CD4-positive, CD25-positive, alpha-beta regulatory T cell (primary cell): ENCODE measurements around the gene ELF2. TPM values are rescaled to one million over a fixed set of nuclear protein-coding genes. Genes with fewer than 3 reads are reported as not detected.
"Not testable (repeated sequence)": the region's sequence is repeated elsewhere in the genome, so short reads cannot be mapped to it uniquely, and the experiment has no call there.

ENCODE experiments used
- ATAC-seq, 2 donors: fragments of 150-1000 bp; cut with Tn5 transposase; one replicate each; pipeline ENCODE4 v1.10.0; 2021; ENCODE audit warnings: low read depth in 2 of 2, moderate number of reproducible peaks in 2 of 2, moderate library complexity in 1 of 2
- DNase-seq, 3 donors: peaks; one replicate each; pipeline versions ENCODE4 v3.0.0 to v3.0.0-alpha.2; 2012 to 2022; ENCODE audit warnings: mixed read lengths in 1 of 3
- H3K27ac ChIP-seq: one replicate; pipeline ENCODE4 v1.7.0; 2013; ENCODE audit warnings: mild to moderate bottlenecking, low read length; ENCODE audit not compliant: insufficient read depth, poor library complexity, severe bottlenecking
- H3K27me3 ChIP-seq: one replicate; pipeline ENCODE4 v1.7.0; 2013; ENCODE audit warnings: low read length; ENCODE audit not compliant: control insufficient read depth, insufficient read depth
- H3K36me3 ChIP-seq: one replicate; pipeline ENCODE4 v1.7.0; 2013; ENCODE audit warnings: mild to moderate bottlenecking, low read length, moderate library complexity; ENCODE audit not compliant: control insufficient read depth, insufficient read depth
- H3K4me1 ChIP-seq: 2 replicates; pipeline ENCODE4 v1.7.0; 2013; ENCODE audit warnings: mild to moderate bottlenecking, low read length; ENCODE audit not compliant: insufficient read depth, control insufficient read depth, poor library complexity, severe bottlenecking
- H3K4me3 ChIP-seq: one replicate; pipeline ENCODE4 v1.7.0; 2013; ENCODE audit warnings: low read depth, mild to moderate bottlenecking, low read length, moderate library complexity
- H3K9me3 ChIP-seq, 2 experiments: 1 replicate in 1 of 2; 2 replicates in 1 of 2; pipeline ENCODE4 v1.7.0; 2013; ENCODE audit warnings: low read length in 2 of 2, mild to moderate bottlenecking in 1 of 2, moderate library complexity in 1 of 2; ENCODE audit not compliant: control insufficient read depth in 2 of 2
- H3K27ac Mint-ChIP-seq, 3 donors: one replicate each; pipeline ENCODE4 v1.8.0; 2020 to 2022; ENCODE audit warnings: mild to moderate bottlenecking in 3 of 3, mixed read lengths in 3 of 3, moderate library complexity in 2 of 3
- H3K27me3 Mint-ChIP-seq: one replicate; pipeline ENCODE4 v1.8.0; 2022; ENCODE audit warnings: mild to moderate bottlenecking, mixed read lengths
- H3K36me3 Mint-ChIP-seq: one replicate; pipeline ENCODE4 v1.8.0; 2020; ENCODE audit warnings: mixed read lengths
- H3K4me1 Mint-ChIP-seq, 4 donors: one replicate each; pipeline ENCODE4 v1.8.0; 2020 to 2022; ENCODE audit warnings: mixed read lengths in 4 of 4, mild to moderate bottlenecking in 1 of 4
- H3K4me3 Mint-ChIP-seq, 4 donors: one replicate each; pipeline ENCODE4 v1.8.0; 2020 to 2022; ENCODE audit warnings: mild to moderate bottlenecking in 4 of 4, mixed read lengths in 4 of 4, moderate library complexity in 3 of 4
- H3K9me3 Mint-ChIP-seq, 7 donors: one replicate each; pipeline ENCODE4 v1.8.0; 2020 to 2022; ENCODE audit warnings: mixed read lengths in 7 of 7, mild to moderate bottlenecking in 3 of 7, moderate library complexity in 2 of 7
- polyA plus RNA-seq, 4 donors: library from polyadenylated mRNA; unstranded; fragments of 300-500 nt; fragmentation: Illumina TruSeq; gene quantifications; one replicate each; pipeline ENCODE4 v1.2.3, GENCODE V29; 2021
- total RNA-seq: library from RNA; stranded (reverse); gene quantifications from one replicate; pipeline ENCODE4 v1.2.3, GENCODE V29; 2022

ELF2 gene
- total and polyA plus RNA-seq, 5 donors from 2014 or later: 27.7 to 75.0 (median 32.9) TPM

- H3K27me3 Mint-ChIP-seq: peaks cover 5% of the 10 kb centered on the region
- no peaks in the 10 kb centered on the region for H3K36me3 Mint-ChIP-seq
- Histone ChIP-seq H3K27me3 (peaks cover 3% of the 10 kb centered on the region), H3K4me3 (no peak overlapping the region), H3K9me3 (no peaks in the 10 kb centered on the region), H3K27ac (no peak overlapping the region), H3K36me3 (no peaks in the 10 kb centered on the region), H3K4me1 (no peaks in the 10 kb centered on the region)
- peaks cover 0 to 4% (median 0%) of the 10 kb centered on the region in 7 donors for H3K9me3 Mint-ChIP-seq
- ATAC-seq (no peak), DNase-seq (no peak)
- H3K4me1 Mint-ChIP-seq: no peaks in the 10 kb centered on the region
- no peak overlapping the region for H3K27ac Mint-ChIP-seq
- H3K4me3 Mint-ChIP-seq: no peak overlapping the region
Measured at GRCh38 chr4:139200102-139200501, 23.1 kb upstream of the ELF2 start.

- not testable (repeated sequence) for ATAC-seq, H3K4me3 ChIP-seq, H3K27me3 ChIP-seq, H3K36me3 Mint-ChIP-seq, H3K4me1 ChIP-seq, H3K27me3 Mint-ChIP-seq, H3K9me3 Mint-ChIP-seq, H3K4me1 Mint-ChIP-seq, H3K9me3 ChIP-seq, H3K27ac Mint-ChIP-seq, DNase-seq, H3K36me3 ChIP-seq, H3K4me3 Mint-ChIP-seq, H3K27ac ChIP-seq
Measured at GRCh38 chr4:139197214-139197613, 20.2 kb upstream of the ELF2 start.

- Mint-ChIP-seq H3K27ac (no peak overlapping the region), H3K4me3 (no peak overlapping the region), H3K27me3 (peaks cover 5% of the 10 kb centered on the region), H3K4me1 (peaks cover 0 to 4% (median 0%) of the 10 kb centered on the region in 4 donors), H3K36me3 (no peaks in the 10 kb centered on the region), H3K9me3 (peaks cover 0 to 4% (median 0%) of the 10 kb centered on the region in 7 donors)
- Histone ChIP-seq H3K27me3 (peaks cover 3% of the 10 kb centered on the region), H3K4me3 (no peak overlapping the region), H3K36me3 (no peaks in the 10 kb centered on the region), H3K9me3 (no peaks in the 10 kb centered on the region), H3K4me1 (no peaks in the 10 kb centered on the region), H3K27ac (no peak overlapping the region)
- DNase-seq: no peak
- no peak for ATAC-seq
Measured at GRCh38 chr4:139196462-139196861, 19.4 kb upstream of the ELF2 start.

- H3K27ac Mint-ChIP-seq: no peak overlapping the region
Measured at GRCh38 chr4:139191373-139191772, 14.4 kb upstream of the ELF2 start.

GRCh38 chr4:139189972-139190371 is 13.0 kb upstream of the ELF2 start:
- Histone ChIP-seq H3K36me3 (no peaks in the 10 kb centered on the region), H3K4me1 (no peaks in the 10 kb centered on the region), H3K4me3 (no peak overlapping the region), H3K27me3 (no peaks in the 10 kb centered on the region), H3K27ac (no peak overlapping the region), H3K9me3 (no peaks in the 10 kb centered on the region)
- Mint-ChIP-seq H3K9me3 (no peaks in the 10 kb centered on the region), H3K36me3 (no peaks in the 10 kb centered on the region), H3K27me3 (peaks cover 19% of the 10 kb centered on the region), H3K4me1 (peaks cover 0 to 4% (median 0%) of the 10 kb centered on the region in 4 donors), H3K4me3 (no peak overlapping the region), H3K27ac (no peak overlapping the region)
- DNase-seq: no peak
- ATAC-seq: no peak

More at GRCh38 chr4:139191373-139191772, 14.4 kb upstream of the ELF2 start:
- Histone ChIP-seq H3K36me3 (no peaks in the 10 kb centered on the region), H3K9me3 (no peaks in the 10 kb centered on the region), H3K27me3 (peaks cover 2% of the 10 kb centered on the region), H3K4me3 (no peak overlapping the region), H3K4me1 (no peaks in the 10 kb centered on the region), H3K27ac (no peak overlapping the region)
- peaks cover 0 to 4% (median 0%) of the 10 kb centered on the region in 4 donors for H3K4me1 Mint-ChIP-seq
- H3K27me3 Mint-ChIP-seq: peaks cover 12% of the 10 kb centered on the region
- H3K36me3 Mint-ChIP-seq: no peaks in the 10 kb centered on the region
- no peaks in the 10 kb centered on the region for H3K9me3 Mint-ChIP-seq
- ATAC-seq: no peak
- DNase-seq: no peak
- H3K4me3 Mint-ChIP-seq: no peak overlapping the region

GRCh38 chr4:139189417-139189749 is 12.4 kb upstream of the ELF2 start:
- peaks cover 19% of the 10 kb centered on the region for H3K27me3 Mint-ChIP-seq
- DNase-seq (no peak), ATAC-seq (no peak)
- H3K4me3 ChIP-seq: no peak overlapping the region
- no peak overlapping the region for H3K27ac Mint-ChIP-seq
- H3K9me3 ChIP-seq: no peaks in the 10 kb centered on the region
- H3K4me3 Mint-ChIP-seq: no peak overlapping the region
- H3K36me3 ChIP-seq: no peaks in the 10 kb centered on the region
- no peaks in the 10 kb centered on the region for H3K36me3 Mint-ChIP-seq
- H3K9me3 Mint-ChIP-seq: no peaks in the 10 kb centered on the region
- H3K27ac ChIP-seq: no peak overlapping the region
- H3K27me3 ChIP-seq: no peaks in the 10 kb centered on the region
- H3K4me1 ChIP-seq: no peaks in the 10 kb centered on the region
- H3K4me1 Mint-ChIP-seq: peaks cover 0 to 4% (median 0%) of the 10 kb centered on the region in 4 donors

GRCh38 chr4:139188648-139189416 is 11.8 kb upstream of the ELF2 start:
- Mint-ChIP-seq H3K27me3 (peaks cover 22% of the 10 kb centered on the region), H3K27ac (no peak overlapping the region)
- peak in 1 of 2 donors; percentile 20 for ATAC-seq

GRCh38 chr4:139184129-139184528 is 7.1 kb upstream of the ELF2 start:
- Mint-ChIP-seq H3K27ac (no peak overlapping the region), H3K9me3 (no peaks in the 10 kb centered on the region), H3K27me3 (peaks cover 36% of the 10 kb centered on the region), H3K36me3 (no peaks in the 10 kb centered on the region), H3K4me3 (no peak overlapping the region), H3K4me1 (no peaks in the 10 kb centered on the region)
- no peak for ATAC-seq
- no peaks in the 10 kb centered on the region for H3K9me3 ChIP-seq
- H3K27me3 ChIP-seq: peaks cover 15% of the 10 kb centered on the region
- H3K4me1 ChIP-seq: no peaks in the 10 kb centered on the region
- no peak overlapping the region for H3K27ac ChIP-seq
- peak in 1 of 3 donors; percentile 45 for DNase-seq
- no peak overlapping the region for H3K4me3 ChIP-seq
- H3K36me3 ChIP-seq: no peaks in the 10 kb centered on the region

More at GRCh38 chr4:139188648-139189416, 11.8 kb upstream of the ELF2 start:
- Histone ChIP-seq H3K4me3 (no peak overlapping the region), H3K27ac (no peak overlapping the region), H3K4me1 (no peaks in the 10 kb centered on the region), H3K9me3 (no peaks in the 10 kb centered on the region), H3K36me3 (no peaks in the 10 kb centered on the region), H3K27me3 (no peaks in the 10 kb centered on the region)
- no peak overlapping the region for H3K4me3 Mint-ChIP-seq
- peaks cover 0 to 4% (median 0%) of the 10 kb centered on the region in 4 donors for H3K4me1 Mint-ChIP-seq
- H3K36me3 Mint-ChIP-seq: no peaks in the 10 kb centered on the region
- H3K9me3 Mint-ChIP-seq: no peaks in the 10 kb centered on the region
- DNase-seq: no peak
